ENCODE data around the gene HBD.
"Not testable (repeated sequence)": the region's sequence is repeated elsewhere in the genome, so short reads cannot be mapped to it uniquely, and the experiment has no call there.

The HBD gene

GRCh38 chr11:5234381-5234834 is at the start of gene HBD:
Gene HBD (minus strand): TSS chr11:5234483. CDS start chr11:5234433, 50 bp downstream.
- DNase-seq, result no peak

GRCh38 chr11:5283882-5284281 is 49.6 kb upstream of the HBD start:
- DNase-seq, result no peak

GRCh38 chr11:5283086-5283485 is 48.8 kb upstream of the HBD start:
- no peak for DNase-seq

GRCh38 chr11:5282628-5283027 is 48.3 kb upstream of the HBD start:
- no peak for DNase-seq

GRCh38 chr11:5281596-5281995 is 47.3 kb upstream of the HBD start:
- no peak for DNase-seq

- no peak for DNase-seq
Observed at GRCh38 chr11:5280582-5281102, 46.4 kb upstream of the HBD start.

GRCh38 chr11:5279471-5280090 is 45.3 kb upstream of the HBD start:
- no peak for DNase-seq

- DNase-seq, result no peak
Observed at GRCh38 chr11:5277807-5278382, 43.6 kb upstream of the HBD start.

GRCh38 chr11:5276697-5277096 is 42.4 kb upstream of the HBD start:
- no peak for DNase-seq

GRCh38 chr11:5275369-5276110 is 41.3 kb upstream of the HBD start:
- DNase-seq, result no peak

GRCh38 chr11:5274395-5274794 is 40.1 kb upstream of the HBD start:
- DNase-seq, result no peak

GRCh38 chr11:5272395-5273017 is 38.2 kb upstream of the HBD start:
- no peak for DNase-seq

- DNase-seq, result no peak
Observed at GRCh38 chr11:5269715-5270147, 35.4 kb upstream of the HBD start, which contains the start of gene HBE1. Gene HBE1 (minus strand): TSS chr11:5269945. CDS start chr11:5269890, 55 bp downstream.

- no peak for DNase-seq
Observed at GRCh38 chr11:5267033-5267563, 32.8 kb upstream of the HBD start.

GRCh38 chr11:5266609-5267008 is 32.3 kb upstream of the HBD start:
- DNase-seq, result no peak

- DNase-seq, result no peak
Observed at GRCh38 chr11:5265832-5266231, 31.5 kb upstream of the HBD start.

GRCh38 chr11:5258543-5259262 is 24.4 kb upstream of the HBD start:
- no peak for DNase-seq

GRCh38 chr11:5257296-5257695 is 23.0 kb upstream of the HBD start:
- DNase-seq, result no peak

- DNase-seq, result not testable (repeated sequence)
Observed at GRCh38 chr11:5254646-5255413, 20.5 kb upstream of the HBD start, which contains the start of gene HBG2. Gene HBG2 (minus strand): TSS chr11:5254781. CDS start chr11:5254728, 53 bp downstream.

GRCh38 chr11:5254023-5254422 is 19.7 kb upstream of the HBD start:
- DNase-seq, result not testable (repeated sequence)

GRCh38 chr11:5253440-5253839 is 19.2 kb upstream of the HBD start:
- not testable (repeated sequence) for DNase-seq
